Activated T-helper 1 cell treated with Interleukin-2 at 50 U/mL for 16 hours (primary cell): ENCODE data around the gene SVIP.

Source experiments
- DNase-seq: peaks from one replicate; pipeline ENCODE4 v3.0.0-alpha.2; 2020; ENCODE audit warnings: low read depth

Gene SVIP

GRCh38 chr11:22792497-22792896, 37.1 kb downstream of the SVIP start:
- no peak for DNase-seq

GRCh38 chr11:22787551-22788162, 41.9 kb downstream of the SVIP start:
- no peak for DNase-seq

- DNase-seq: no peak
These were observed 42.5 kb downstream of the SVIP start for GRCh38 chr11:22787055-22787454.

- no peak for DNase-seq
These were observed 43.1 kb downstream of the SVIP start for GRCh38 chr11:22786475-22786874.

- DNase-seq: no peak
These were observed 44.4 kb downstream of the SVIP start for GRCh38 chr11:22785251-22785650.

- DNase-seq: no peak
These were observed 48.5 kb downstream of the SVIP start for GRCh38 chr11:22780952-22781593.

- no peak for DNase-seq
These were observed 49.8 kb downstream of the SVIP start for GRCh38 chr11:22779850-22780249.

- no peak for DNase-seq
These were observed 51.0 kb downstream of the SVIP start for GRCh38 chr11:22778642-22779041.

- DNase-seq: no peak
These were observed 54.4 kb downstream of the SVIP start for GRCh38 chr11:22775248-22775647.

- no peak for DNase-seq
These were observed 54.9 kb downstream of the SVIP start for GRCh38 chr11:22774716-22775115.

- DNase-seq: no peak
These were observed 60.5 kb downstream of the SVIP start for GRCh38 chr11:22769081-22769480.
